Neural cell (in vitro differentiated cells): Measurements from ENCODE around the gene VMAC.

Source experiments
- CTCF ChIP-seq: fragments of 450-650 bp; IDR thresholded peaks from 2 replicates; pipeline ENCODE4 v1.5.1; 2014; ENCODE audit warnings: antibody characterized with exemption, mild to moderate bottlenecking, moderate library complexity; ENCODE audit not compliant: poor library complexity, severe bottlenecking
- EZH2 ChIP-seq: fragments of 200-600, 300-800 bp; shearing (Covaris generic), sonication (generic); IDR thresholded peaks from 2 replicates; pipeline ENCODE4 v1.6.1; 2014; ENCODE audit warnings: antibody characterized with exemption, low read length, borderline replicate concordance, mild to moderate bottlenecking; ENCODE audit not compliant: insufficient read depth, poor library complexity, severe bottlenecking
- MXI1 ChIP-seq: fragments of 450-650 bp; conservative IDR thresholded peaks from 2 replicates; pipeline ENCODE4 v1.6.1; 2014; ENCODE audit warnings: antibody characterized with exemption, mild to moderate bottlenecking; ENCODE audit not compliant: poor library complexity, severe bottlenecking
- POLR2AphosphoS5 ChIP-seq: IDR thresholded peaks from 2 replicates; pipeline ENCODE4 v1.6.1; 2012
- SMC3 ChIP-seq: fragments of 450-650 bp; conservative IDR thresholded peaks from 2 replicates; pipeline ENCODE4 v1.6.1; 2014; ENCODE audit warnings: antibody characterized with exemption, mild to moderate bottlenecking, moderate library complexity; ENCODE audit not compliant: poor library complexity
- TAF1 ChIP-seq: IDR thresholded peaks from 2 replicates; pipeline ENCODE4 v1.6.1; 2012; ENCODE audit warnings: low read depth
- TF ChIP-seq, protein P1 (sequence below): IDR thresholded peaks from 2 replicates; pipeline ENCODE4 v1.6.1; 2012; ENCODE audit warnings: borderline replicate concordance

DNA sequence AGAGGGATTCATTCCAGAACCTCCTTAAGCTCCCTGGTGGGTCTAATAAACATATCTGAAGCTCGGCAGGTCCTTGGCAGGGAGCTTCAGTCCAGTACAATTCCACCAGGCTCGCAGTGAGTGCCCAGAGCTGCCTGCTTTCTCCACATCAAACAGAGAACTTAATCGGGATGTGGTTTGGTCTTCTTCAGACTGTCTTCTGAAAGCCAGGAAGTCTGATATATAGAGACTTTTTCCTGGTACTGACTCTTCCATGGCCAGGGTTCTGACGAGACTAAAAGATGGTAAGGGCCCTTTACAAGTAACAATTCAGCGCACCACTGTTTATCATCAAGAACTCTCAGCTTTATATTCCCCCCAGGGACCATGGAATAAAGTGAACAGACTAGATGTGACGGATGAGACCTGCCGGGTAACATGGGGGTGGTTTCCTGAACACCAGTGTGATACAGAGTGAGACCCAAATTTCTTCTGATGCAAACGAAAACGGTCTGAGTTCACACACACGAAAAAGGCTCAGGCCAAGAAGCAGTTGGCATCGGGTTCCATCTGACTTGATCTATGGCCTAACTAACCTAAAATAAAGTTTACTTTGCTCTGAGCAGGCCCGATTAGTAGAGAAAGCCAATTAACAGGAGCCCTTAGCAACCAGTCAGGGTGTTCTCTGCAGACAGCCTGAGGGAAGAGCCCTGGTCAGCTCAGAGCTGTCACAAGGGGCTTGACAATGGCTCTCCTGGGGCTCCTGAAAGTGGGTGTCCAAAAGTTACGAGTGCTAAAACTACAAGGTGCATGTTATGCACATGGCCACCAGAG, 44.3 kb downstream of the VMAC start:
- TF ChIP-seq MXI1 (no peak), CTCF (no peak), POLR2AphosphoS5 (no peak), EZH2 (no peak), SMC3 (no peak), TAF1 (no peak)
- TF ChIP-seq, protein P1, sequence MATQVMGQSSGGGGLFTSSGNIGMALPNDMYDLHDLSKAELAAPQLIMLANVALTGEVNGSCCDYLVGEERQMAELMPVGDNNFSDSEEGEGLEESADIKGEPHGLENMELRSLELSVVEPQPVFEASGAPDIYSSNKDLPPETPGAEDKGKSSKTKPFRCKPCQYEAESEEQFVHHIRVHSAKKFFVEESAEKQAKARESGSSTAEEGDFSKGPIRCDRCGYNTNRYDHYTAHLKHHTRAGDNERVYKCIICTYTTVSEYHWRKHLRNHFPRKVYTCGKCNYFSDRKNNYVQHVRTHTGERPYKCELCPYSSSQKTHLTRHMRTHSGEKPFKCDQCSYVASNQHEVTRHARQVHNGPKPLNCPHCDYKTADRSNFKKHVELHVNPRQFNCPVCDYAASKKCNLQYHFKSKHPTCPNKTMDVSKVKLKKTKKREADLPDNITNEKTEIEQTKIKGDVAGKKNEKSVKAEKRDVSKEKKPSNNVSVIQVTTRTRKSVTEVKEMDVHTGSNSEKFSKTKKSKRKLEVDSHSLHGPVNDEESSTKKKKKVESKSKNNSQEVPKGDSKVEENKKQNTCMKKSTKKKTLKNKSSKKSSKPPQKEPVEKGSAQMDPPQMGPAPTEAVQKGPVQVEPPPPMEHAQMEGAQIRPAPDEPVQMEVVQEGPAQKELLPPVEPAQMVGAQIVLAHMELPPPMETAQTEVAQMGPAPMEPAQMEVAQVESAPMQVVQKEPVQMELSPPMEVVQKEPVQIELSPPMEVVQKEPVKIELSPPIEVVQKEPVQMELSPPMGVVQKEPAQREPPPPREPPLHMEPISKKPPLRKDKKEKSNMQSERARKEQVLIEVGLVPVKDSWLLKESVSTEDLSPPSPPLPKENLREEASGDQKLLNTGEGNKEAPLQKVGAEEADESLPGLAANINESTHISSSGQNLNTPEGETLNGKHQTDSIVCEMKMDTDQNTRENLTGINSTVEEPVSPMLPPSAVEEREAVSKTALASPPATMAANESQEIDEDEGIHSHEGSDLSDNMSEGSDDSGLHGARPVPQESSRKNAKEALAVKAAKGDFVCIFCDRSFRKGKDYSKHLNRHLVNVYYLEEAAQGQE = no peak
